ENCODE results near the gene HPS5.

The HPS5 gene

DNA sequence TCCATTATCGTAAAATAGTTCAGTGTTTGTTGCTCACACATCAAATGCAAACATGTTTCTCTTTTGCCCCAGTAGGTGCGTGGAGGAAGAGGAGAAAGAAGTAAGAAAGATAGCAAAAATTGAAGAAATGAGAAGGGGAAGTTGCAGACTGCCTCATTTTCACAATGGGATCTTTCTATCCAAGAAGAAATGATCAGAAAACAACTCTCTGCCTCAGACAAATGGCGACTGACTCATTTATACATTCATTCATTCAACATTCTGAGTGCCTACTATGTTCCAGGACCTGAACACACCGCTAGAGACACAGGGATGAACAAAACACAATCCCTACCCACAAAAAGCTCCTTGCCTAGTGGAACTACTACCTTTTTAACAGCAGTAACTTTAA lies 367 bp downstream of the HPS5 start:
- no peak for DNase-seq (ENCODE audit: low read depth in 3 of 3)

DNA sequence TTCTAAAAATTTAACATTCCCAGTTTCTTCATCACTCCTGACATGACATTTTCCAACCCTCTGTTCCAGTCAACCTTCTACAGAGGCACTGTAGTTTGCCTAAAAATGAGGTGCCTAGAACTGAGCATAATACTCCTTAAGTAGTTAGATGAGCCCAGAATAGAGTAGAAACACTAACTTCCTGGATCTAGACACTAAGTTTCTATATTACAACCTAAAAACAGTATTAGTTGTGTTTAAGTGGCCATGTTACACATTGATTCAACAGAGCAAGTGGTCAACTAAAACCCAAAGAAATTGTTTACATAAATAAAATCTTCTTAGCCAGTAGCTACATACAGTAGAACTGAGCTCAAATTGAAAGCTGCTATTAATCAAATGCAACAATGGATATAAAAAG lies 1.3 kb downstream of the HPS5 start:
- DNase-seq (ENCODE audit: low read depth in 3 of 3): no peak

DNA sequence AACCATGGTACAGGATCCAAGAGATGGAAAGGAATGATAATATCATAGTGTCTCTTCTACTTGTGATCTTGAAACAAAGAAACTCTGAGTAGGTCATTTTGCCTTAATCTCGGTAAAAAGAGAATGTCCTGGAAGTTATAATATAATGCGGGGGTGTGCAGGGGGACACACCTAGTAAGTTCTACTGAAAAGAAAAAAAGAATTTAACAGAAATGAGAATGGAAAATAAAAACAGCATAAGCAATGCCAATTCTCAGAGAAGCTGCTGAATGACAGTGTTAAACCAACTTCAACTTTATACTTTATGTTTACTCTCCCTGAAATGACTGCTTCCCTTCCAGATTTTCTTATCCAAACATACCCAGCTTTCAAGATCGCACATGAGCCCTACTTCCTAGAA lies 2.0 kb downstream of the HPS5 start:
- DNase-seq (ENCODE audit: low read depth in 3 of 3): no peak

DNA sequence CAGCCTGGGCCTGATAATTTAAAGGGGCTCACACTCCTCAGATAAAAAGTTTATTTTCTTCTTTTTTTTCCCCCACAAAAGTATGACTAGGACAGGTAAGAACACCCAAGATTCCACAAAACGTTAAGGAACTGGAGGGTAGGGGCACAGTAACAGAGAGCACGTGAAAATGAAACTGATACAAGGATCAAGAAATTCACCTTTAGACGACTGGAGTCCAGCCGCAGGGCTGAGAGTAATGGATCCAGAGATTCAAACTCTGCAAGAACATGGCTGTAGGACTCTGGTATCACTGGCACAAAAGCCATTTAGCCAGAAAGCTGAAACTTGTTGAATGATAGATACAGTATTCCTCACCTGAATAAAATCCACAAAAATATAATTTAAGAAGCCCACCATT lies 4.4 kb downstream of the HPS5 start:
- DNase-seq (ENCODE audit: low read depth in 3 of 3): no peak

DNA sequence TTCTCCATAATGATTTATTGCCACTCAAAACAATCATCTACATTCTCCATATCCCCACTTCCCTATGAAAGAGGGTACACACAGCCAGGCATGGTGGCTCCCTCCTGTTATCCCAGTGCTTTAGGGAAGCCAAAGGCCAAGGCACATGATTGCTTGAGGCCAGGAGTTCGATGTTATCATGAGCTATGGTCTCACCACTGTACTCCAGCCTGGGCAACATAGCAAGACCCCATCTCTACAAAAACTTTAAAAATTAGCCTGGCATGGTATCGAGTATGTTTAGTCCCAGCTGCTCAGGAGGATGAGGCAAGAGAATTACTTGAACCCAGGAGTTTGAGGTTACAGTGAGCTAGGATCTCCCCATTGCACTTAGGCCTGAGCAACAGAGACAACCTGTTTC lies 6.0 kb downstream of the HPS5 start:
- no peak for DNase-seq (ENCODE audit: low read depth in 3 of 3)

DNA sequence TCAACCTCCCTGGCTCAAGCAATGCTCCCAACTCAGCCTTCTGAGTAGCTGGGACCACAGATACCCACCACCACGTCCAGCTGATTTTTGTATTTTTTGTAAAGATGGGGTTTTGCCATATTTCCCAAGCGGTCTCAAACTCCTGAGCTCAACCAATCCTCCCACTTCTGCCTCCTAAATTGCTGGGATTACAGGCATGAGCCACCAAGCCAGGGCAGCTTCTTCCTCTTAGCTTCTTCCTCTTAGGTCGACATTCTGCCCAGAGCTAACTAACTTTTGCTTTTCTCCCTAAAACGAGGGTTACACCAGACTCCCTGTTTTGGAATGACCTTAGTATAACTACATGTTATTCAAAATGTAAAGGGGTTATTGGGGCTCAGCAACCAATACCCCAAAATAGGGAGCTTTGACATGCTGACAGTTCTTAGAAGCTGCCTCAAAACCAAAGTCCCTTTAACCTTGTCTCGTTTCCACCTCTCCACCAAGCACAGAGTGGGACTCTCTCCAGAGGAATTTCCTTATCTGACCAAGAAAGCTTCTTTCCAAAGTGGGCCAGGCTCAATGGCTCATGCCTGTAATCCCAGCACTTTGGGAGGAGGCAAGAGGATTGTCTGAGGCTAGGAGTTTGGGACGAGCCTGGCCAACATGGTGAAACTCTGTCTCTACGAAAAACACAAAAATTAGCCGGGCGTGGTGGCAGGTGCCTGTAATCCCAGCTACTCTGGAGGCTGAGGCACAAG lies 7.0 kb downstream of the HPS5 start:
- DNase-seq (ENCODE audit: low read depth in 3 of 3): no peak

DNA sequence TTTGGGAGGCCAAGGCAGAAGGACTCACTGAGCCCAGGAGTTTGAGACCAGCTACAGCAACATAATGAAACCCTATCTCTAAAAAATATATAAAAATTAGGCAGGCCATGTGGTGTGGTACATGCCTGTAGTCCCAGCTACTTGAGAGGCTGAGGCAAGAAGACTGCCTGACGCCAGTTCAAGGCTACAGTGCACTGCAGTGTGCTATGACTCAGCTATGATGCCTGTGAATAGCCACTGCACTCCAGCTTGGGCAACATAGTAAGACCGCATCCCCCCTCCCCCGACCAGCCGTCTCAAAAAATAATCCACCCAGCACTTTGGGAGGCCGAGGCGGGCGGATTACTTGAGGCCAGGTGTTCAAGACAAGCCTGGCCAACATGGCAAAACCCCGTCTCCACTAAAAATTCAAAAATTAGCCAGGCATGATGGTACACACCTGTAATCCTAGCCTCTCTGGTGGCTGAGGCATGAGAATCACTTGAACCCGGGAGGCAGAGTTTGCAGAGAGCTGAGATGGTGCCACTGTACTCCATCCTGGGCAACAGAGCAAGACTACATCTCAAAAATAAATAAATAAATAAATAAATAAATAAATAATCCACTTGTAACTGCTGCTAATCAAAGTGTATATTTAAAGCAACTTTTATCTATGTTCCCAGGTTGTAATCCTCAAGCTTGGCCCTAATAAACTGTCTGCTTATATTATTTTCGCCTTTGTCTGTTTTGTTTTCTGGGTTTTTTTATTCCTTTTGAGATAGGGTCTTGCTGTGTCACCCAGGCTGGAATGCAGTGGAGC lies 7.8 kb downstream of the HPS5 start:
- DNase-seq (ENCODE audit: low read depth in 3 of 3): no peak

DNA sequence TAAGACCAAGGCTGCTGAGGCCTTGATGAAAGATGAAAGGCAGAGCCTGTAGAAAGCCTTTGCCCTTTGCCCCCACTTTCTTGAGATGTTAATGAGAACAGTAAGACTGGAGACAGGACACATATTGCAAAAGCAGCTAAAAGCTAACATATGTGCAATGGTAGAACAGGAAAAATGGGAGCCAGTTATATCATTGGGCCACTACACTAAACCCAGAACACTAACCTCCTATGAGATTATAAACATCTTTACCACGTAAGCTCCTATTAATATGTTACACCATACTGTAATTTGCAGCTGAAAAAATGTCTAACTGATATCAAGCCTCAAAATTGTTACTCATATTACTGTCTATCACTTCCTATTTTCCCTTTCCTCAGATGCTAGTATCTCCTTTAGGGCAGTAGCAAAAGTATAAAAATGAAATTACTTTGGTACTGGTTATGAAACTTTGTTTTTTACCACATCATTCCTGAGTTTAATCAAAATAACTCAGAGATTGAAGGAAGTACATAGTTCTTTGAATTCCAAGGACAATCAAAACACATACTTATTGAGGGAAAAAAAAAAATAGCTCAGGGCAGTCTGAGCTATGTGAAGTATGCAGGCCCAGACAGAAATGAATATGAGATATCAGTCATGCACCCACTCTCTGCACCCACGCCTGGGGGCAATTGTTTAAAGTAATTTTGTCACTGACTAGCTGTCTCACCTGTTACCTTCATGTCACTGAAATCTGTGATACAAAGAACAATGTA lies 9.1 kb downstream of the HPS5 start:
- DNase-seq (ENCODE audit: low read depth in 3 of 3): no peak

DNA sequence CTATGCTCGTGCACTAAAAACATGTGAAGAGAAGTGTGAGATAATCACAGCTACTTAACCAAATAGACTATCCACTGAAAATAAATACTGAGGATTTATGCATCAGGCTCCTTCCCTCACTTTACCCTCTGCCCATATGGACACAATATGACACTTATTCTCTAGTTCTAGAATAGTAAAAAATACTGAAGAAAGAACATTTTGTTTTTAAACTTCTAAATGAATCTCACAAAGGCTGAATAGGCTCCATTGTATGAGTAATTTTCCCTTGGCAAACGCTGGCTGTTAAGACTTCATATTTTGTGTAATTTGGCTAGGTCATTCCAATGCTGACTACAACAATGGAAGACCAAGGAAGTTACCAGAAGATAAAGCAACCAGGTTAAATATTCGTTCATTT lies 9.9 kb downstream of the HPS5 start:
- DNase-seq (ENCODE audit: low read depth in 3 of 3): no peak

DNA sequence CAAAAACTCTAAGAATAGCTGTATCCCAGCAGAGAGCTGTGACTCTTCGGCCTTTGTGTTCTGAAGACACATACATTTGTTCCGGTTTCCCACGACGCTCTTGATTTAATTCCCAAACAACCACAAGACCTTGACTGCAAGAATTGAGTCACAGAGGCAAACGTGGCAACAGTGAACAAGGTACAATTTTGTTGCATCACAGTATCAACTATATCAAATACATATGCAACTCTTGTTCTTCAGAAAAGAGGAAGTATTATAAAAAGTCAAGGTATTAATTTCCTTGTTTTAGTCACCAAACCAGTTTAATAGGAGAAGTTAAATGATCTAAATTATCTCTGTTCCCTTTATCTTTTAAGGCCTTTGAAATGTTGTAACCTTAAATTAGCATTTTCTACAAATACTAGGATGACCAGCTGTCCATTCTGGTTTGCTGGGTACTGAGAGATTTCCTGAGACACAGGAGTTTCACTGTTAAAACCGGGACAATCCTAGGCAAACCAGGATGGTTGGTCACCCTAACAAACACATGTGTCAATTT lies 11.1 kb downstream of the HPS5 start:
- DNase-seq (ENCODE audit: low read depth in 3 of 3): no peak

DNA sequence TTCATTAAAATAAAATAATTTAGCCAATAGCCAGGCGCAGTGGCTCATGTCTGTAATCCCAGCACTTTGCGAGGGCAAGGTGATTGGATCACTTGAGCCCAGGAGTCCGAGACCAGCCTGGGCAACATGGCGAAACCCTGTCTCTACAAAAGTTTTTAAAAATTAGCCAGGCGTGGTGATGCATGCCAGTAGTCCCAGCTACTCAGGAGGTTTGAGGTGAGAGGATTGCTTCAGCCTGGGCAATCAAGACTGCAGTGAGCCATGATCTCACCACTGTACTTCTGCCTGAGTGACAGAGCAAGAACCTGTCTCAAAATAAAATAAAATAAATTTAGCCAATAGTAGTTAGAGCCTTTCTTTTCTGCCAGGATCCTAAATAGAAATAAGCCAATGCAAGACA lies 12.2 kb downstream of the HPS5 start:
- DNase-seq (ENCODE audit: low read depth in 3 of 3): no peak

DNA sequence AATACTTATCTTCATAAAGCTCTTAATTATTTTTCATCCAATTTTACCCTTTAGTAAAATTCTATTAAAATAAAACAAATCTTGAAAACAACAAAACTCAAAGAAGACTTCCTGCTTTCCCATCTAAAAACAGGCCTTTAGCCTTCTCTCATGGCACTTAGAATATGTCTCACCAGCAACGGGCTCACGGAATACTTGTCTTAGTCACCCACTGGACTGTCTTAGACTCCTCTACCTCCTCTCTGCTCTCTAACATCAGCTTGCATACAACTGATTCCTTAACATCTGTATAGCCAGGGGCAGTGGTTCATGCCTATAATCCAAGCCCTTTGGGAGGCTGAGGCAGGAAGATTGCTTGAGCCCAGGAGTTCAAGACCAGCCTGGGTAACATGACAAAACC lies 13.7 kb downstream of the HPS5 start:
- DNase-seq (ENCODE audit: low read depth in 3 of 3): no peak

DNA sequence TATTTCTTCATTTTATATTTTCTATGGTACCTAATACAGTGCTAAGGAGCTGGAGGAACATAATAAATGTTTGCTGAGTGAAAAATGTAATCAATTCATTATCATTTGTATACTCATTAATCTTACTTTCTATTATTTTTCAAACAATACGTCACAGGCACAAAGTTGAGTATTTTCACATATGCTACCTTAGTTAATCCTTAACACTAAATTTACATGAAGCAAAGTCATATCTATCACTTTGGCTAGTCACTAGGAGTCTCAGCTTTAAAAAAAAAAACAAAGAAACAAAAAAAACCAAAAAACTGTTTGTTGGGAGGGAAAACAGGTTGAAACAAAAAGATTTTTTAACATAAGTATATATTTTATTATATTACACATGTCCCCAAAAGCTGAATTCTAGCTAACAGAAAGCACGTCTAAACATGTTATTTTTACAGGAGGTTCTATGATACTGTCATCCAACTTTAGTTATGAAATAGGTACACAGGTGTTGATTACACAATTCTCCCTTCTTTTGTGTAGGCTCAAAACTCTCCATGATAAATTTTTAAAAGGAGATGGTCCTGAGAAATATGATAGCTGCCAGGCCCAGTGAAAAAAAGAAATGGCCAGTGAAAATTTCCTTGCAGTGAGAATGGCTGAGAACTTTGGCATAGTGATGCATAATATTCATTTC lies 14.3 kb downstream of the HPS5 start:
- DNase-seq (ENCODE audit: low read depth in 3 of 3): no peak

DNA sequence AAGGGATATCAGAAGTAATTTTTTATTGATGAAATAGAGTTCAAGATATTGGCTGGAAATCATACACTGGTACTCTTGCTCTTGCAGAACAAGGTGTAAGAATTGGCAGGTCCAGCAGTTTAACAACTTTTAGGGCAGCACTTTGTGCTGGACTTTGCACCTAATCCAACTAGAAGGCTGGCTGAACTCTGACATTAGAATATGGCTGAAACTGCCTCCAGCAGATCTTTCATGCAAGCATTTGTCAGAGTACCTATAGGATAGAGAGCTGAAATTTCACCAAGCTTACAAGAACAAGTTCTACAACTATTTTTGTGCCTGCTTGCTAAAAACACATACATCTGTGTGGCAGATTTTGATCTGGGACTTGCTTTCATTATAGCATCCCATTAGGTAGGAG lies 17.2 kb downstream of the HPS5 start:
- no peak for DNase-seq (ENCODE audit: low read depth in 3 of 3)

DNA sequence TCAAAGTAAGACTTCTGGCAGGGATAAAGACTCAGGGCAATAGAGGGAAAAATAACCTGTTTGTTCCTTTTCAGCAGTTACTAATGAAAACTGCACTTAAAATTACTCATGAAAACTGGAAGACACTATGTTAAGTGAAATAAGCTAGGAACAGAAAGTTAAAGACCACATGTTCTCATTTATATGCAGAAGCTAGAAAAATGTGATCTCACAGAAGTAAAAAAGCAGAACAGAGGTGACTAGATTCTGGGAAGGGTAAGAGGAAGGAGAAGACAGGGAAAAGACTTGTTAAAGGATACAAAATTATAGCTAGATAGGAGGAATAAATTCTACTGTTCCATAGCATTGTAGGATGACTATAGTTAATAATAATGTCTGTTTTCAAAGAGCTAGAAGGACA lies 22.2 kb downstream of the HPS5 start:
- DNase-seq (ENCODE audit: low read depth in 3 of 3): no peak

DNA sequence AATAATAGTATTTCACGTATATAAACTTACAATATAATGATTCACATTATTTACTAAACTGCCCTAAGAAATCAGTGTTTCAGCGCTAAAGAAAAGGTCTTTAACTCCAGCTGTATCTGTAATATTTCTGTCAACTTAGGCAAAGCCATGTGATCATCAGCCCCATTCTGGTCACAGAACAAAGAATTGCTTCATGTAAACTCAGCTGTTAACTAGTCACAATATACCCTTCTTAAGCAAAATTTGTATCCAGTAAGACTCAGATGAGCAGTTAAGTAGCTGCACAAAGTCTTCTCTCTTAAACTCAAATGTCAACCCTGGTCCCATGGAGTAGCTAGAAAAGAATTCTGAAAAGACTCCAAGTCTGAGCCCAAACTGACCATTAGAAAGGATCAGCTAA lies 26.6 kb downstream of the HPS5 start:
- DNase-seq (ENCODE audit: low read depth in 3 of 3): no peak

DNA sequence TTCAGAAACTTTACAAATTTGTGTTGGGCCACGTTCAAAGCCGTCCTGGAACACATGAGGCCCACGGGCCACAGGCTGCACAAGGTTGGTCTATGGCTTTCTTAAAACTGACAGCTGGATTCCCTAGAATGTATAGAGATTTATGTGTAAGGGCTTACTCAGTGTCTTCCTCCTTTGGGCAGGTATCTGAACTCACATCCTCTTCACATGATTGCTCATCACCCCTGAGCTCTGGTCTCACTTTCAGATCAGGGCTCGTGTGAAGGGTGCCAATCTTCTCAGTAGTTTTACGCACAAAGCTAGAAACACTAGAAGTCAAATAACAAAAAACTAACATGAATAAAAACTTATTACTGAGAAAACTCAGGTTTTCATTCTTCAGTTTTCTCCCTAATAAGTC lies 27.1 kb downstream of the HPS5 start:
- no peak for DNase-seq (ENCODE audit: low read depth in 3 of 3)

DNA sequence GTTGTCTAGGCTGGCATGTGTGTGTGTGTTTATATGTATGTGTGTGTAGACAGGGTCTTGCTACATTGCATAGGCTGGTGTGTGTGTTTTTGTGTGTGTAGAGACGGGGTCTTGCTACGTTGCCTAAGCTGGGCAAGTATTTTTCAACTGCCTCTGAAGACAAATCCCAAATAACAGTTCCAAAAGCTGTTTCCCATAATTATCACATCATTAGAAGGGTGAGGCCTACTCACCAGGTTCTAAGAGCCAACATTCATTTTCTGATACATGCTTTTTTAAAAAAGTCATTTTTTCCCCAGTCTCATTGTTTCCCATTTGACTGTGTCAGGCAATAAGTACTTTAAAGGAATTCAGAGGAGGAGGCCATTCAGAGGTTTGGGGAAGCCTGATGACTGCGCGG lies 33.0 kb downstream of the HPS5 start:
- DNase-seq (ENCODE audit: low read depth in 3 of 3): no peak

DNA sequence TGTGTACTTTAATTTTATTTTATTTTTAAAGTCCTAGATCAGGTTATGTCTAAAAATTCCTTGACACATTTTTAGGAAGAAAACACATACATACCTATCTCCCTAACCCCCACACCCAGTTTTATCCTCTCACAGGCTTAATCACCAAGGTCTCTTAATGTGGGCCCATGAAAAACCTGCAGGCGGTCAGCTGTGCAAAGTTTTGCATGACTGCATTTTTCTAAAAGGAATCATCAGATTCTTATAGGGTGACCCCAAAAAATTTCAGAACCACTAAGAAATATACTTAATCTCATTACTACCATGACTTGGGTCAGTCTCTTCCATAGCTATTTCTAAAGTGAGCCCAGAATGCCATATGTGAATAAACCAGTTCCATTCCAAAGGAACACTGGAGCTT lies 36.1 kb downstream of the HPS5 start:
- DNase-seq (ENCODE audit: low read depth in 3 of 3): no peak

DNA sequence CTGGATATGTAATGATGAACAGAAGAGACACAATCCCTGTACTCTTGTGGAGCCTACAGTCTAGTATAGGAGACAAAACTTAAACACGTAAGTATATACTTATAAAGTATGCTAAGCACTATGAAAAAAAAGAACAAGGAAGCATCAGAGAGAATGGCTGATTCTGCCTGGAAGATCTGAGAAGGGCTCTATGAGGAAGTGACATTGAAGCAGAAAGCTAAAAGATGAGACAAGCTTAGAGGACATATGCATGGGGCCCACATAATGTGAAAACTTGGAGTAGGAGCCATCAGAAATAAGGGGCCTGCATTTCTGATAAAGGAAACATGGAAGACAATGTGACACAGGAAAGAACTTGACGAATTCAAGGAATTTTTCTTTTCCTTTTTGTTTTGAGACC lies 39.3 kb downstream of the HPS5 start:
- no peak for DNase-seq (ENCODE audit: low read depth in 3 of 3)

DNA sequence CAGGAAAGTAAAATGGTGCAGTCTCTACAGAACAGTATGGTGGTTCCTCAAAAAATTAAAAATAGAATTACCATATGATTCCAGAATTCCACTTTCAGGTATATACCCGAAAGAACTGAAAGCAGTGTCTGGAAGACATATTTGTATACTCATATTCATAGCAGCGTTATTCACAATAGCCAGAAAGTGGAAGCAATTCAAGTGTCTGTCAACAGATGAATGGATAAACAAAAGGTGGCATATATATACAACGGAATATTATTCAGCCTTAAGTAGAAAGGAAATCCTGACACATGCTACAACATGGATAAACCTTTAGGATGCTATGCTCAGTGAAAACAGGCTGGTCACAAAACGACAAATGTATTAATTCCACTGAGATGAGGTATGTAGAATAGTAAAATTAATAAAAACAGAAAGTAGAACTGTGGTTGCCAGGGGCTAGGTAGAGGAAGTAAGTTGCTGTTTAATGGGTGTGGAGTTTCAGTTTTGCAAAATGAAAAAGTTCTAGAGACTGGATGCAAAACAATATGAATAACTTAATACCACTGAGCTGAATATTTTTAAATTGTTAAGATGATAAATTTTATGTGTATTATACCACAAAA lies 41.4 kb downstream of the HPS5 start:
- DNase-seq (ENCODE audit: low read depth in 3 of 3): no peak

Measured in stimulated activated CD4-positive, alpha-beta T cell treated with anti-CD3 and anti-CD28 coated beads, TNF-alpha, amount 100 ng/mL, for 24 hours (primary cell).